DOHH2 (cell line): ENCODE data around the gene CACNA2D1.

Experiments
- H3F3A ChIP-seq: fragments of 200-600 bp; sonication (generic), shearing (Covaris generic); 2 replicates; pipeline ENCODE4 v1.6.0; 2016; ENCODE audit warnings: antibody characterized with exemption, mild to moderate bottlenecking; ENCODE audit not compliant: control insufficient read depth, insufficient read depth
- H3K27ac ChIP-seq: fragments of 200-600 bp; sonication (generic); 2 replicates; pipeline ENCODE4 v1.5.1; 2014; ENCODE audit warnings: low read depth, mild to moderate bottlenecking, low read length, moderate library complexity
- H3K27me3 ChIP-seq: fragments of 200-600 bp; sonication (generic); 2 replicates; pipeline ENCODE4 v1.6.1; 2014; ENCODE audit warnings: mild to moderate bottlenecking, low read length, mixed read lengths; ENCODE audit not compliant: control insufficient read depth
- H3K36me3 ChIP-seq: fragments of 200-600 bp; sonication (generic); 2 replicates; pipeline ENCODE4 v1.6.1; 2014; ENCODE audit warnings: mild to moderate bottlenecking, low read length, moderate library complexity, mixed read lengths; ENCODE audit not compliant: control insufficient read depth
- H3K4me1 ChIP-seq: fragments of 200-600 bp; sonication (generic); 2 replicates; pipeline ENCODE4 v1.6.1; 2014; ENCODE audit warnings: mild to moderate bottlenecking, low read length, mixed read lengths; ENCODE audit not compliant: control insufficient read depth
- H3K4me2 ChIP-seq: fragments of 200-600 bp; sonication (generic); 2 replicates; pipeline ENCODE4 v1.6.0; 2014; ENCODE audit warnings: mild to moderate bottlenecking, low read length, moderate library complexity
- H3K4me3 ChIP-seq: fragments of 200-600 bp; sonication (generic); 2 replicates; pipeline ENCODE4 v1.5.1; 2014; ENCODE audit warnings: mild to moderate bottlenecking, low read length, mixed read lengths
- H3K79me2 ChIP-seq: fragments of 200-600 bp; sonication (generic); 2 replicates; pipeline ENCODE4 v1.6.1; 2014; ENCODE audit warnings: mild to moderate bottlenecking, low read length, mixed read lengths; ENCODE audit not compliant: control insufficient read depth
- H3K9me2 ChIP-seq: fragments of 200-600 bp; sonication (generic); replicated peaks from 2 replicates; pipeline ENCODE4 v1.6.1; 2014; ENCODE audit warnings: mild to moderate bottlenecking, low read length, mixed read lengths; ENCODE audit not compliant: control insufficient read depth
- H3K9me3 ChIP-seq: fragments of 200-600 bp; sonication (generic); 2 replicates; pipeline ENCODE4 v1.6.1; 2014; ENCODE audit warnings: antibody characterized with exemption, low read length, mixed read lengths; ENCODE audit not compliant: control insufficient read depth, insufficient read depth
- H4K20me1 ChIP-seq: fragments of 200-600 bp; sonication (generic); 2 replicates; pipeline ENCODE4 v1.6.0; 2014; ENCODE audit warnings: low read depth, mild to moderate bottlenecking, antibody characterized with exemption, low read length, moderate library complexity; ENCODE audit not compliant: control insufficient read depth, insufficient read depth
- EZH2phosphoT487 ChIP-seq: fragments of 200-600 bp; sonication (generic); IDR thresholded peaks from 2 replicates; pipeline ENCODE4 v1.6.1; 2017; ENCODE audit warnings: borderline replicate concordance, mild to moderate bottlenecking, antibody characterized with exemption, low read length, moderate library complexity, mixed read lengths
- TF ChIP-seq, protein P1 (sequence below): fragments of 200-600 bp; sonication (generic); IDR thresholded peaks from one replicate; pipeline ENCODE4 v1.5.1; 2014; ENCODE audit warnings: antibody characterized with exemption, mild to moderate bottlenecking, low read depth, low read length; ENCODE audit not compliant: poor library complexity, severe bottlenecking

CACNA2D1 gene

DNA sequence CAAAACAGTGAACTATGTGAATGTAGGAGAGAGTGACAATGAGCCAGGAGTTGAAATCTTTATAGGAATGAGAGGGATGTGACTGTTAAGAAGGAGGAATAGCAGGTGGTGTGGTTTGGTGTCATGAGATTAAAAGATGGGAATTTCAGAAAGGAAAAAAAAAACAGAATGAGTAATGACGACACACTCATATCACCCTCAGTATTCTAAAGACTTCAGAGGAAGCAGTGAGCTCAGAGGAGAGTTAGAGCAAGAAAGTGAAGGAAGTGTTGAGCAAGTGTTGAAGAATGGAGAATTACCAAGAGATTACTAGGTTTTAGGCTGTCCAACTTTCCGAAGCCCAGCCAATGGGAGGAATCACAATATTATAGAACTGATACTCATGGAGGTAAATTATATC lies 453.2 kb downstream of the CACNA2D1 start:
- H3K9me2 ChIP-seq: no peaks in the 10 kb centered on the region
- no peaks in the 10 kb centered on the region for H3K36me3 ChIP-seq
- H4K20me1 ChIP-seq: no peaks in the 10 kb centered on the region

GRCh38 chr7:81986723-81987470 lies 456.7 kb downstream of the CACNA2D1 start:
- H3K4me2 ChIP-seq: no peak overlapping the region
- H3K27ac ChIP-seq: no peak overlapping the region
- no peaks in the 10 kb centered on the region for H3F3A ChIP-seq
- no peaks in the 10 kb centered on the region for H3K9me3 ChIP-seq
- TF ChIP-seq, protein P1, sequence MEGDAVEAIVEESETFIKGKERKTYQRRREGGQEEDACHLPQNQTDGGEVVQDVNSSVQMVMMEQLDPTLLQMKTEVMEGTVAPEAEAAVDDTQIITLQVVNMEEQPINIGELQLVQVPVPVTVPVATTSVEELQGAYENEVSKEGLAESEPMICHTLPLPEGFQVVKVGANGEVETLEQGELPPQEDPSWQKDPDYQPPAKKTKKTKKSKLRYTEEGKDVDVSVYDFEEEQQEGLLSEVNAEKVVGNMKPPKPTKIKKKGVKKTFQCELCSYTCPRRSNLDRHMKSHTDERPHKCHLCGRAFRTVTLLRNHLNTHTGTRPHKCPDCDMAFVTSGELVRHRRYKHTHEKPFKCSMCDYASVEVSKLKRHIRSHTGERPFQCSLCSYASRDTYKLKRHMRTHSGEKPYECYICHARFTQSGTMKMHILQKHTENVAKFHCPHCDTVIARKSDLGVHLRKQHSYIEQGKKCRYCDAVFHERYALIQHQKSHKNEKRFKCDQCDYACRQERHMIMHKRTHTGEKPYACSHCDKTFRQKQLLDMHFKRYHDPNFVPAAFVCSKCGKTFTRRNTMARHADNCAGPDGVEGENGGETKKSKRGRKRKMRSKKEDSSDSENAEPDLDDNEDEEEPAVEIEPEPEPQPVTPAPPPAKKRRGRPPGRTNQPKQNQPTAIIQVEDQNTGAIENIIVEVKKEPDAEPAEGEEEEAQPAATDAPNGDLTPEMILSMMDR: no peak
- H3K4me3 ChIP-seq: no peak overlapping the region
- H3K4me1 ChIP-seq: no peaks in the 10 kb centered on the region
- no peaks in the 10 kb centered on the region for H4K20me1 ChIP-seq
- no peaks in the 10 kb centered on the region for H3K79me2 ChIP-seq
- no peaks in the 10 kb centered on the region for H3K36me3 ChIP-seq
- no peaks in the 10 kb centered on the region for H3K27me3 ChIP-seq
- no peaks in the 10 kb centered on the region for H3K9me2 ChIP-seq

More for the DNA sequence above, 453.2 kb downstream of the CACNA2D1 start:
- Histone ChIP-seq H3K9me3 (no peaks in the 10 kb centered on the region), H3K79me2 (no peaks in the 10 kb centered on the region), H3K27ac (no peak overlapping the region), H3F3A (no peaks in the 10 kb centered on the region), H3K4me3 (no peak overlapping the region), H3K27me3 (no peaks in the 10 kb centered on the region), H3K4me1 (no peaks in the 10 kb centered on the region), H3K4me2 (no peak overlapping the region)
- TF ChIP-seq, protein P1: no peak
- TF ChIP-seq EZH2phosphoT487: no peak

- no peaks in the 10 kb centered on the region for H4K20me1 ChIP-seq
- no peaks in the 10 kb centered on the region for H3K4me1 ChIP-seq
- no peaks in the 10 kb centered on the region for H3K9me2 ChIP-seq
- H3K27ac ChIP-seq: no peak overlapping the region
- no peaks in the 10 kb centered on the region for H3K9me3 ChIP-seq
- no peak overlapping the region for H3K4me3 ChIP-seq
- no peaks in the 10 kb centered on the region for H3K79me2 ChIP-seq
- no peaks in the 10 kb centered on the region for H3K36me3 ChIP-seq
- TF ChIP-seq, protein P1: no peak
- no peak for TF ChIP-seq EZH2phosphoT487
- no peaks in the 10 kb centered on the region for H3F3A ChIP-seq
- no peak overlapping the region for H3K4me2 ChIP-seq
- no peaks in the 10 kb centered on the region for H3K27me3 ChIP-seq
These were observed 460.2 kb downstream of the CACNA2D1 start for GRCh38 chr7:81983406-81983805.
